SK-MEL-5 (cell line): ENCODE results near the gene SGCB. TPM values are rescaled to one million over a fixed set of nuclear protein-coding genes. Genes with fewer than 3 reads are reported as not detected.

Experiments used
- DNase-seq: peaks from one replicate; pipeline ENCODE4 v3.0.0-alpha.2; 2016; ENCODE audit warnings: low read depth, low spot score
- in situ Hi-C: cut with HindIII; loops from 2 replicates; pipeline ENCODE4 v1.10.0; 2016; ENCODE audit warnings: low sequenced_read_pairs, high pct_unique_total_duplicates, low pct_unique_long_range_greater_than_20kb
- total RNA-seq: library from RNA; depleted of rRNA; stranded (reverse); fragments of >200 nt; shearing (Covaris generic); gene quantifications from 2 replicates; pipeline ENCODE4 v1.2.3, GENCODE V29; 2014

The SGCB gene
- total RNA-seq, 1 experiment from 2014 or later, result 6.8 TPM

- no peak for DNase-seq
- in situ Hi-C loops, result no loop called here
Measured at GRCh38 chr4:52036886-52037530, 1.1 kb downstream of the SGCB start.

GRCh38 chr4:52035190-52035589 is 2.9 kb downstream of the SGCB start:
- no peak for DNase-seq
- in situ Hi-C loops, result no loop called here

GRCh38 chr4:52032005-52032404 is 6.1 kb downstream of the SGCB start:
- DNase-seq, result no peak
- in situ Hi-C loops, result no loop called here

GRCh38 chr4:52028970-52029369 is 9.1 kb downstream of the SGCB start:
- in situ Hi-C loops, result no loop called here
- DNase-seq, result no peak

GRCh38 chr4:52019936-52020657 is 18.0 kb downstream of the SGCB start, which contains the start of gene LRRC66:
TSS of gene LRRC66 (minus strand) at chr4:52020363. CDS start at chr4:52017613, 2,750 bp downstream.
- no peak for DNase-seq
- in situ Hi-C loops, result no loop called here

- in situ Hi-C loops, result no loop called here
- DNase-seq, result no peak
Measured at GRCh38 chr4:52017814-52018213, 20.3 kb downstream of the SGCB start.

- DNase-seq, result no peak
- in situ Hi-C loops, result no loop called here
Measured at GRCh38 chr4:52016981-52017380, 21.1 kb downstream of the SGCB start.

- in situ Hi-C loops, result no loop called here
- peak; percentile 62 for DNase-seq
Measured at GRCh38 chr4:52015366-52015765, 22.7 kb downstream of the SGCB start.

GRCh38 chr4:52014903-52015302 is 23.2 kb downstream of the SGCB start:
- in situ Hi-C loops, result no loop called here
- DNase-seq, result no peak

GRCh38 chr4:52012651-52013050 is 25.4 kb downstream of the SGCB start:
- in situ Hi-C loops, result no loop called here
- no peak for DNase-seq

- no peak for DNase-seq
- in situ Hi-C loops, result no loop called here
Measured at GRCh38 chr4:52010986-52011385, 27.1 kb downstream of the SGCB start.

GRCh38 chr4:52006887-52007286 is 31.2 kb downstream of the SGCB start:
- no peak for DNase-seq
- in situ Hi-C loops, result no loop called here

GRCh38 chr4:52005604-52006273 is 32.4 kb downstream of the SGCB start:
- in situ Hi-C loops, result no loop called here
- DNase-seq, result no peak

- no peak for DNase-seq
- in situ Hi-C loops, result no loop called here
Measured at GRCh38 chr4:52004414-52004813, 33.7 kb downstream of the SGCB start.

- in situ Hi-C loops, result no loop called here
Measured at GRCh38 chr4:52001616-52002015, 36.5 kb downstream of the SGCB start.

GRCh38 chr4:51999250-51999649 is 38.8 kb downstream of the SGCB start:
- in situ Hi-C loops, result no loop called here
- no peak for DNase-seq

More at GRCh38 chr4:52001616-52002015, 36.5 kb downstream of the SGCB start:
- no peak for DNase-seq

- DNase-seq, result no peak
- in situ Hi-C loops, result no loop called here
Measured at GRCh38 chr4:51998837-51999236, 39.3 kb downstream of the SGCB start.

- peak; percentile 5 for DNase-seq
- in situ Hi-C loops, result no loop called here
Measured at GRCh38 chr4:51997647-51998046, 40.5 kb downstream of the SGCB start.
